ENCODE results near the gene PRRT2. TPM values are rescaled to one million over a fixed set of nuclear protein-coding genes. Genes with fewer than 3 reads are reported as not detected.

PRRT2 gene
- total RNA-seq, 1 experiment from 2014 or later: 0.42 TPM

DNA sequence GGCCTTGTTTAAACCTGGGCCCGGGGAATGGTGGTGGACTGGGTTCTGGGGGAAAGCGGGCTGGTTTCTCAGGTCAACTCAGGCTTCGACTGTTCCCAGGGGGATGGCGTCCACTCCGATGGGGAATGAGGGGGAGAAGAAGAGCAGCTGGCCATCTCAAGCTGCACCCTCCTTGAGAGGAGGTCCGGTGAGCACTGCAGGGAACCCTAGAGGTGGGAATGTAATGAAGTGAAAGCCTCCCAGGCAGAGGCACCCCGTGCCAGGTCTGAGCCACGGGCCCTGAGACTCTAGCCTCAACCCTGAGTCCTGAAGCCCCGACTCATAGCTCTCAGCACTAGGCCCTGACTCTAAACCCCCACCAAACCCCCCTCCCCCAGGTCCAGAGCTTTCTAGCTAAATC is 52.2 kb downstream of the PRRT2 start:
- no TSS peak for BruUV-seq (replicated peaks)
- POLR2A ChIA-PET: interaction anchor here (1.1 to 2.1 kb wide), 3 partner anchors 17 to 131 kb away, joined by 3 to 8 read pairs (median 8); partner anchors contain the start of genes ASPHD1 and HIRIP3
- Mint-ChIP-seq H3K4me3 (ENCODE audit: unreplicated experiment) (peak overlapping the region; percentile 99), H3K9me3 (ENCODE audit: unreplicated experiment) (no peaks in the 10 kb centered on the region), H3K4me1 (ENCODE audit: insufficient read depth, unreplicated experiment) (peaks cover 14% of the 10 kb centered on the region), H3K27ac (ENCODE audit: low read depth, unreplicated experiment) (no peak overlapping the region), H3K27me3 (ENCODE audit: insufficient read depth, unreplicated experiment) (no peaks in the 10 kb centered on the region), H3K36me3 (ENCODE audit: insufficient read depth, unreplicated experiment) (peaks cover 20% of the 10 kb centered on the region)
- DNase-seq (ENCODE audit: unreplicated experiment): no peak
- intact Hi-C loops (cut with micrococcal nuclease): loop anchor here (5.0 kb wide), 1 partner anchor 42 kb away; the partner anchor contains the start of gene MVP
- CTCF ChIA-PET: interaction anchor here (0.6 to 1.9 kb wide), 3 partner anchors 13 to 57 kb away, joined by 3 to 7 read pairs (median 6); no protein-coding TSS in a partner anchor
- TF ChIP-seq, protein P1, sequence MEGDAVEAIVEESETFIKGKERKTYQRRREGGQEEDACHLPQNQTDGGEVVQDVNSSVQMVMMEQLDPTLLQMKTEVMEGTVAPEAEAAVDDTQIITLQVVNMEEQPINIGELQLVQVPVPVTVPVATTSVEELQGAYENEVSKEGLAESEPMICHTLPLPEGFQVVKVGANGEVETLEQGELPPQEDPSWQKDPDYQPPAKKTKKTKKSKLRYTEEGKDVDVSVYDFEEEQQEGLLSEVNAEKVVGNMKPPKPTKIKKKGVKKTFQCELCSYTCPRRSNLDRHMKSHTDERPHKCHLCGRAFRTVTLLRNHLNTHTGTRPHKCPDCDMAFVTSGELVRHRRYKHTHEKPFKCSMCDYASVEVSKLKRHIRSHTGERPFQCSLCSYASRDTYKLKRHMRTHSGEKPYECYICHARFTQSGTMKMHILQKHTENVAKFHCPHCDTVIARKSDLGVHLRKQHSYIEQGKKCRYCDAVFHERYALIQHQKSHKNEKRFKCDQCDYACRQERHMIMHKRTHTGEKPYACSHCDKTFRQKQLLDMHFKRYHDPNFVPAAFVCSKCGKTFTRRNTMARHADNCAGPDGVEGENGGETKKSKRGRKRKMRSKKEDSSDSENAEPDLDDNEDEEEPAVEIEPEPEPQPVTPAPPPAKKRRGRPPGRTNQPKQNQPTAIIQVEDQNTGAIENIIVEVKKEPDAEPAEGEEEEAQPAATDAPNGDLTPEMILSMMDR (IDR thresholded peaks at IDR 0.05; ENCODE audit: unreplicated experiment): no peak

Other genes with a start within 250 kb of the PRRT2 start
- gene SPN, start 148.9 kb upstream of the PRRT2 start, total RNA-seq (2022): not detected in 2 replicates
- gene QPRT, start 133.0 kb upstream of the PRRT2 start, total RNA-seq (2022): not detected in 2 replicates
- not detected in 2 replicates for gene C16orf54, start 66.2 kb upstream of the PRRT2 start, total RNA-seq (2022)
- gene ZG16, start 33.9 kb upstream of the PRRT2 start, total RNA-seq (2022): not detected in 2 replicates
- gene KIF22, start 21.4 kb upstream of the PRRT2 start, total RNA-seq (2022): 36.3 and 53.8 TPM in 2 replicates
- 185 and 194 TPM in 2 replicates for gene MAZ, start 5.7 kb upstream of the PRRT2 start, total RNA-seq (2022)
- 21.3 and 25.0 TPM in 2 replicates for gene PAGR1, start 4.0 kb downstream of the PRRT2 start, total RNA-seq (2022)
- gene MVP, start 8.3 kb downstream of the PRRT2 start, total RNA-seq (2022): 56.5 and 71.9 TPM in 2 replicates
- 41.3 and 42.7 TPM in 2 replicates for gene CDIPT, start 51.0 kb downstream of the PRRT2 start, total RNA-seq (2022)
- 1.9 and 3.2 TPM in 2 replicates for gene SEZ6L2, start 87.4 kb downstream of the PRRT2 start, total RNA-seq (2022)
- 4.8 and 5.7 TPM in 2 replicates for gene ASPHD1, start 88.3 kb downstream of the PRRT2 start, total RNA-seq (2022)
- 35.5 and 38.9 TPM in 2 replicates for gene KCTD13, start 114.0 kb downstream of the PRRT2 start, total RNA-seq (2022)
- 62.1 and 68.1 TPM in 2 replicates for gene TMEM219, start 149.9 kb downstream of the PRRT2 start, total RNA-seq (2022)
- gene TAOK2, start 161.7 kb downstream of the PRRT2 start, total RNA-seq (2022): 29.3 and 33.1 TPM in 2 replicates
- gene HIRIP3, start 183.4 kb downstream of the PRRT2 start, total RNA-seq (2022): 12.9 and 20.7 TPM in 2 replicates
- 82.0 and 90.1 TPM in 2 replicates for gene INO80E, start 184.0 kb downstream of the PRRT2 start, total RNA-seq (2022)
- gene DOC2A, start 198.8 kb downstream of the PRRT2 start, total RNA-seq (2022): 1.2 TPM in 2 replicates
- gene C16orf92, start 211.0 kb downstream of the PRRT2 start, total RNA-seq (2022): not detected in 2 replicates
- gene TLCD3B, start 219.1 kb downstream of the PRRT2 start, total RNA-seq (2022): 0.21 and 0.27 TPM in 2 replicates

Measured in MCF 10A (cell line).